Renal cortex interstitium (tissue), 11 donors: ENCODE data around the gene CPA1. TPM values are rescaled to one million over a fixed set of nuclear protein-coding genes. Genes with fewer than 3 reads are reported as not detected.
"Not testable (repeated sequence)": the region's sequence is repeated elsewhere in the genome, so short reads cannot be mapped to it uniquely, and the experiment has no call there.

Source experiments
- DNase-seq, 11 donors: peaks; one replicate each; pipeline ENCODE4 v3.0.0-alpha.2; 2013; ENCODE audit warnings: low read depth in 9 of 11, low spot score in 4 of 11; ENCODE audit errors: extremely low read depth in 1 of 11
- polyA plus RNA-seq, 3 donors: library from polyadenylated mRNA; unstranded; fragments of 120-200 nt; gene quantifications; one replicate each; pipeline ENCODE4 v1.2.1, GENCODE V29; 2013; ENCODE audit not compliant: insufficient read length in 3 of 3

The CPA1 gene
- polyA plus RNA-seq, 3 donors = 2.1 to 2.6 (median 2.5) TPM

GRCh38 chr7:130367836-130368746, 12.2 kb upstream of the CPA1 start:
- no peak for DNase-seq

- DNase-seq = no peak
Measured at GRCh38 chr7:130369110-130369711, 11.1 kb upstream of the CPA1 start.

GRCh38 chr7:130369831-130370550, 10.3 kb upstream of the CPA1 start:
- DNase-seq = no peak

GRCh38 chr7:130371046-130371445, 9.2 kb upstream of the CPA1 start:
- no peak for DNase-seq

GRCh38 chr7:130372402-130373165, 7.7 kb upstream of the CPA1 start:
- DNase-seq = no peak

- no peak for DNase-seq
Measured at GRCh38 chr7:130374507-130374906, 5.8 kb upstream of the CPA1 start.

GRCh38 chr7:130376461-130376860, 3.8 kb upstream of the CPA1 start:
- DNase-seq = not testable (repeated sequence)

GRCh38 chr7:130377178-130377577, 3.1 kb upstream of the CPA1 start:
- DNase-seq = no peak

- no peak for DNase-seq
Measured at GRCh38 chr7:130379019-130379418, 1.3 kb upstream of the CPA1 start.

GRCh38 chr7:130379532-130379920, 768 bp upstream of the CPA1 start:
- DNase-seq = no peak

GRCh38 chr7:130380861-130381455, 664 bp downstream of the CPA1 start:
- DNase-seq = no peak

- DNase-seq = no peak
Measured at GRCh38 chr7:130381468-130382312, 1.4 kb downstream of the CPA1 start.

GRCh38 chr7:130383187-130383980, 3.1 kb downstream of the CPA1 start:
- no peak for DNase-seq

- DNase-seq = no peak
Measured at GRCh38 chr7:130384371-130384801, 4.1 kb downstream of the CPA1 start.

- no peak for DNase-seq
Measured at GRCh38 chr7:130384841-130385599, 4.7 kb downstream of the CPA1 start.

GRCh38 chr7:130385600-130386066, 5.3 kb downstream of the CPA1 start:
- no peak for DNase-seq
